ENCODE results near the gene RAB3D.

The RAB3D gene

DNA sequence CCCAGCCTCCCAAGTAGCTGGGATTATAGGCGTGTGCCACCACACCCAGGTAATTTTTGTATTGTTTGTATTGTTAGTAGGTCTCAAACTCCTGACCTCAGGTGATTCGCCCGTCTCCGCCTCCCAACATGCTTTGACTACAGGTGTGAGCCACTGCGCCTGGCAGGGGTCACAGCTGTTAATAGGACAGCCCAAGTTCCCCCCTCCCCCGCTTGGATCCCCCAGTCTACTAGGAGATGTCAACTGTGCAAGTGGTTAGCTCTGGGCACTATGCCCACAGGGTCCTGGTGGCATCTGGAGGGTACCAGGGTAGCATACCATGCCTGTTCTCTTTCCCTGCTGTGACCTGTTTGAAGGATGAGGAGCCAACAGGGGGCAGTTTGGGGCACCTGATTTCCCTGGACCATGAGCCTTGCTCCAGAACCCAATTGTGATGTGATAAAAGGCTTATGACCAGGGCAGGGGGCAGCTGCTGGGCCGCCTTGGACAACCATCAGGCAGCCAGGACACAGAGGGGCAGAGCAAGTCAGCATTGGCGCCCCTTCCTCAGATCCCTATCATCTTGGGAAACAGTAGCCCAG is 43.7 kb downstream of the RAB3D start, which contains the start of gene TSPAN16:
TSS of gene TSPAN16 (plus strand) at position 496 of the 581 bp plus-strand sequence. CDS start 138 bp downstream, outside the sequence.
- no peak within 1 kb of the TSS for H3K4me3 ChIP-seq (ENCODE audit: insufficient read depth, low read depth, low read length, poor library complexity, severe bottlenecking)
- no peaks in the 10 kb centered on the region for H3K36me3 ChIP-seq (ENCODE audit: control insufficient read depth, insufficient read depth, low read length)
- no peak within 1 kb of the TSS for H3K27ac ChIP-seq (ENCODE audit: insufficient read depth, low read length, poor library complexity, severe bottlenecking)
- DNase-seq, result no peak
- peaks cover 4% of the 10 kb centered on the region for H3K4me1 ChIP-seq (ENCODE audit: control insufficient read depth, insufficient read depth, low read length, poor library complexity, severe bottlenecking)
- peaks cover 10% of the 10 kb centered on the region for H3K27me3 ChIP-seq (replicated peaks; ENCODE audit: control insufficient read depth, insufficient read depth, low read length, poor library complexity, severe bottlenecking)
- H3K9me3 ChIP-seq (ENCODE audit: control insufficient read depth, low read length), result no peaks in the 10 kb centered on the region

DNA sequence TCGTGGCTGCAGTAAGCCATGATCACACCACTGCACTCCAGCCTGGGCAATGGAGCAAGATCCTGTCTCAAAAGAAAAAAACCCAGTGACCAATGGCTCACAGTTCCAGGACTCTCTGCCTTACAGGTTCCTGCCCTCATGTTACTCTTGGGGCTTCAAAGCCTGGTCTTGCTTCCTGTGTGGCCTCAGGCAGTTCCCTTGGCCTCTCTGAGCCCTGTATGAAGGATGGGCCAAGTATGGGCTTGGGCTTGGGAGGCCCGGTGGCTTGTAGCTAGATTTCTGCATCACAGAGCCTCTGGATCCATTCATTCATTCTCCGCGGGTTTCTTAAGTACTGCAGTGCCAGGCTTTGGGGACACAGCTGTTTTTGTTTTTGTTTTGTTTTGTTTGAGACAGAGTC is 44.3 kb downstream of the RAB3D start:
- Histone ChIP-seq H3K9me3 (ENCODE audit: control insufficient read depth, low read length) (no peaks in the 10 kb centered on the region), H3K4me3 (ENCODE audit: insufficient read depth, low read depth, low read length, poor library complexity, severe bottlenecking) (no peak overlapping the region), H3K36me3 (ENCODE audit: control insufficient read depth, insufficient read depth, low read length) (no peaks in the 10 kb centered on the region), H3K27ac (ENCODE audit: insufficient read depth, low read length, poor library complexity, severe bottlenecking) (no peak overlapping the region), H3K27me3 (replicated peaks; ENCODE audit: control insufficient read depth, insufficient read depth, low read length, poor library complexity, severe bottlenecking) (peaks cover 10% of the 10 kb centered on the region), H3K4me1 (ENCODE audit: control insufficient read depth, insufficient read depth, low read length, poor library complexity, severe bottlenecking) (peaks cover 4% of the 10 kb centered on the region)
- DNase-seq, result no peak

DNA sequence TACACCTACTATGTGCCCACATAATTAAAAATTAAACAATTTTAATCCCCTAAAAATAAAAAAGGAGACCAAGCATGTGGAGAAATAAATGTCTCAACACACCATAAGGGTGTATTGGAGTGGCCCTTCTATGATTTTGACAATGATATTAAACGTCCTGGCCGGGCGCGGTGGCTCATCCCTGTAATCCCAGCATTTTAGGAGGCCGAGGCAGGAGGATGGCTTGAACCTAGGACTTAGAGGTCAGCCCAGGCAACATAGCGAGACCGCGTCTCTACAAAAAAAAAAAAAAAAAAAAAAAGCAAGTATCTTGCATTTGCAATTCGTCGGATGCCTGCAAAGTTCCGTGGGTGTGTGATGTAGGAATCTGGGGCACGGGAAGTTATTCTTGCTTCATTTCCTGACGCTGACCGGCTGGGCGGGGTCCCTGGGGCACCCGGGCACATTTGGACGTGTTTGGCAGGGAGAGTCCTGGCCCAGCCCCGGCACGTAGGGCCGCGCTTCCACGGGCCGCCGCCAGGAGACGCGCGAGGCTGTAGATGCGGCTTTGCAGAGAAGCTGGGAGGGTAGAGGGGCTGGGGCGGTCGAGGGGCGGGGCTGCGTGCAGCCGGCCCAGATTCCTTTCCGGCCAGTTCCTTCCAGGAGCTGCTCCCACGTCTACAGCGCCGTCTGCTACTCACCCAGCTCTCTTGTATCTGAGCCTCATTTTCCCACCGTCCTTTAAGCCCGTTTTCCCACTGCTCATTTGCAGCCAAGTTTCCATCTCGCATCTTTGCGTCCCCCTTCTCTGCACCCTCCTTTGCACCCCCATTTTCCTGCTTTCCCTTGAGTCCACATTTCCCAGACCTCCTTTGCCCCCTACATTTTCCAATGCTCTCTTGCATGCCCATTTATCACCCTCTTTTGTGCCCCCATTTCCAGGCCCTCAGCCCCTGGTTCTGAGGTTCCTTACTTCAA is 45.7 kb downstream of the RAB3D start:
- peak; percentile 54 to 65 (median 61) for DNase-seq
- Histone ChIP-seq H3K36me3 (ENCODE audit: control insufficient read depth, insufficient read depth, low read length) (no peaks in the 10 kb centered on the region), H3K4me1 (ENCODE audit: control insufficient read depth, insufficient read depth, low read length, poor library complexity, severe bottlenecking) (peaks cover 4% of the 10 kb centered on the region), H3K27me3 (replicated peaks; ENCODE audit: control insufficient read depth, insufficient read depth, low read length, poor library complexity, severe bottlenecking) (peaks cover 10% of the 10 kb centered on the region), H3K9me3 (ENCODE audit: control insufficient read depth, low read length) (no peaks in the 10 kb centered on the region), H3K27ac (ENCODE audit: insufficient read depth, low read length, poor library complexity, severe bottlenecking) (no peak overlapping the region), H3K4me3 (ENCODE audit: insufficient read depth, low read depth, low read length, poor library complexity, severe bottlenecking) (no peak overlapping the region)

DNA sequence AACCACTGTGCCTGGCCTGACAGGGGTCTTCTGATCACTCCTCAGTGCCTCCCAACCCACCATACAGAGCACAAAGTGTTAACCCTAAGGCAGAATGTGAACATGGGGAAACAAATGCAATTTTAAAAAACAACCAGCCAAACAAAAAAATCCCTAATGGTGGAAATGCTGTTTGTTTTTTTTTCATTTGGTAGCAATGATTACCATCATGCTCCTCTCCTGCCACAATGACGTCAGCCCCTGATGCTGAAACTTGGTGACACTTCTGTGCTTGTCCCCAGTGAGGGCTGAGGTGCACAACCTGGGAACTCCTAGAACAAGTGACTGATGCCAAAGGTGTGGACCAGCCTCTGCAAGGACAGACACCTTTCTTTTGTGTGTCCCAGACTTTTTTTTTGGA is 47.5 kb downstream of the RAB3D start:
- Histone ChIP-seq H3K27ac (ENCODE audit: insufficient read depth, low read length, poor library complexity, severe bottlenecking) (no peak overlapping the region), H3K36me3 (ENCODE audit: control insufficient read depth, insufficient read depth, low read length) (no peaks in the 10 kb centered on the region), H3K4me1 (ENCODE audit: control insufficient read depth, insufficient read depth, low read length, poor library complexity, severe bottlenecking) (peaks cover 4% of the 10 kb centered on the region), H3K9me3 (ENCODE audit: control insufficient read depth, low read length) (no peaks in the 10 kb centered on the region), H3K4me3 (ENCODE audit: insufficient read depth, low read depth, low read length, poor library complexity, severe bottlenecking) (no peak overlapping the region), H3K27me3 (replicated peaks; ENCODE audit: control insufficient read depth, insufficient read depth, low read length, poor library complexity, severe bottlenecking) (peaks cover 10% of the 10 kb centered on the region)
- DNase-seq, result no peak

- no peak for DNase-seq
- Histone ChIP-seq H3K36me3 (ENCODE audit: control insufficient read depth, insufficient read depth, low read length) (no peaks in the 10 kb centered on the region), H3K9me3 (ENCODE audit: control insufficient read depth, low read length) (no peaks in the 10 kb centered on the region), H3K27me3 (replicated peaks; ENCODE audit: control insufficient read depth, insufficient read depth, low read length, poor library complexity, severe bottlenecking) (peaks cover 10% of the 10 kb centered on the region), H3K4me1 (ENCODE audit: control insufficient read depth, insufficient read depth, low read length, poor library complexity, severe bottlenecking) (peaks cover 4% of the 10 kb centered on the region), H3K4me3 (ENCODE audit: insufficient read depth, low read depth, low read length, poor library complexity, severe bottlenecking) (no peak overlapping the region), H3K27ac (ENCODE audit: insufficient read depth, low read length, poor library complexity, severe bottlenecking) (no peak overlapping the region)
These were observed 48.0 kb downstream of the RAB3D start for GRCh38 chr19:11291415-11291814.

DNA sequence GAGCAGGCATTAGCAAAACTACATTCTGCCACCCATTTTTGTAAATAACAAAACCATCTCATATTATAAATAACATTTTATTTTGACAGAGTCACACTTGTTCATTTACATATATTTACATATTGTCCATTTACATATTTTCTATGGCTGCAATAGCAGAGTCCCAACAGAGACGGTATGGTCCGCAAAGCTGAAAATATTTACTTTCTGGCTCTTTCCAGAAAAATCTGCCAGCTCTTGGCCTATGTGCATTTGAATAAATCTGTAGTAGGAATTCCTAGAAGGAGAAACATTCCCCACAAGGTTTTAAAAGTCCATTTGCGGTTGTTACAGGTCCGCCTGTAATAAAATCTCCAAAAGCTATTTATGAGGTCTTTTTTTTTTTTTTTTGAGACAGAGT is 49.2 kb downstream of the RAB3D start:
- H3K27me3 ChIP-seq (replicated peaks; ENCODE audit: control insufficient read depth, insufficient read depth, low read length, poor library complexity, severe bottlenecking), result peaks cover 10% of the 10 kb centered on the region
- no peak overlapping the region for H3K4me3 ChIP-seq (ENCODE audit: insufficient read depth, low read depth, low read length, poor library complexity, severe bottlenecking)
- no peaks in the 10 kb centered on the region for H3K36me3 ChIP-seq (ENCODE audit: control insufficient read depth, insufficient read depth, low read length)
- no peak overlapping the region for H3K27ac ChIP-seq (ENCODE audit: insufficient read depth, low read length, poor library complexity, severe bottlenecking)
- H3K9me3 ChIP-seq (ENCODE audit: control insufficient read depth, low read length), result no peaks in the 10 kb centered on the region
- peaks cover 4% of the 10 kb centered on the region for H3K4me1 ChIP-seq (ENCODE audit: control insufficient read depth, insufficient read depth, low read length, poor library complexity, severe bottlenecking)
- DNase-seq, result no peak

DNA sequence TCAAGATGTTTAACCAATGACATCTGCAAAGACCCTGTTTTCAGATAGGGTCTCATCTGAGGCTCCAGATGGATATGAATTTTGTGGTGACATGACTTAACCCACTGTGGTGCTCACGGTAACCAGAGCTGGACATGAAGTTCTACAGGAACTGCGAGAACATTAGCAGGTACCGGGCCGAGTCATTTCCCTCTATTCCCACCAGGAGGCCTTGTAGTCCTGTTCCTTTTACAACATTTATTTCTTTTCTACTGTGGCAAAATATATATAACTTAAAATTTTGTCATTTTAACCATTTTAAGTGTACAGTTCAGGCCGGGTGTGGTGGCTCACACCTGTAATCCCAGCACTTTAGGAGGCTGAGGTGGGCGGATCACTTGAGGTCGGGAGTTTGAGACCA is 51.1 kb downstream of the RAB3D start:
- peaks cover 15% of the 10 kb centered on the region for H3K27me3 ChIP-seq (replicated peaks; ENCODE audit: control insufficient read depth, insufficient read depth, low read length, poor library complexity, severe bottlenecking)
- H3K9me3 ChIP-seq (ENCODE audit: control insufficient read depth, low read length), result no peaks in the 10 kb centered on the region
- H3K4me1 ChIP-seq (ENCODE audit: control insufficient read depth, insufficient read depth, low read length, poor library complexity, severe bottlenecking), result peaks cover under 1% of the 10 kb centered on the region
- no peak overlapping the region for H3K27ac ChIP-seq (ENCODE audit: insufficient read depth, low read length, poor library complexity, severe bottlenecking)
- no peak for DNase-seq
- no peak overlapping the region for H3K4me3 ChIP-seq (ENCODE audit: insufficient read depth, low read depth, low read length, poor library complexity, severe bottlenecking)
- no peaks in the 10 kb centered on the region for H3K36me3 ChIP-seq (ENCODE audit: control insufficient read depth, insufficient read depth, low read length)

DNA sequence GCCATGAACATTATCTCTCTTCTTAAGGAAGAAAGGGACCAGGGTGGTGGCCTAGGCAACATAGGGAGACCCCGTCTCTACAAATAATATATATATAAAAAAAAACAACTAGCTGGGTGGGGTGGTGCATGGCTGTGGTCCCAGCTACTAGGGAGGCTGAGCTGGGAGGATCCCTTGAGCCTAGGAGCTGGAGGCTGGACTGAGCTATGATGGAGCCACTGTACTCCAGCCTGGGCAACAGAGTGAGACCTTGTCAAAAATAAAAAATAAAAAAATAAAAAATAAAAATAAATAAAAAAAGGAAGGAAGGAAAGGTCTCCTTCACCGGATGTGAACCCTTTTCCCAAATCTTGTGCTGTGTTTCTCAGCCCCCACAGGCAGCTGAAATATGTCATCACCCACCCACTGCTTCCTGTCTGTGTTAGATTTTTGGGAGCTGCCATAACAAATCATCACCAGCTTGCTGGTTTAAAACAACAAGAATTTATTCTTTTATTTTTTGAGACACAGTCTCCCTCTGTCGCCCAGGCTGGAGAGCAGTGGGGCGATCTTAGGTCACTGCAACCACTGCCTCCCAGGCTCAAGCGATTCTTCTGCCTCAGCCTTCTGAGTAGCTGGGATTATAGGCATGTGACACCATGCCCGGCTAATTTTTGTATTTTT is 53.0 kb downstream of the RAB3D start:
- no peaks in the 10 kb centered on the region for H3K9me3 ChIP-seq (ENCODE audit: control insufficient read depth, low read length)
- peaks cover 12% of the 10 kb centered on the region for H3K27me3 ChIP-seq (replicated peaks; ENCODE audit: control insufficient read depth, insufficient read depth, low read length, poor library complexity, severe bottlenecking)
- no peak overlapping the region for H3K4me3 ChIP-seq (ENCODE audit: insufficient read depth, low read depth, low read length, poor library complexity, severe bottlenecking)
- H3K4me1 ChIP-seq (ENCODE audit: control insufficient read depth, insufficient read depth, low read length, poor library complexity, severe bottlenecking), result no peaks in the 10 kb centered on the region
- DNase-seq, result no peak
- H3K36me3 ChIP-seq (ENCODE audit: control insufficient read depth, insufficient read depth, low read length), result no peaks in the 10 kb centered on the region
- no peak overlapping the region for H3K27ac ChIP-seq (ENCODE audit: insufficient read depth, low read length, poor library complexity, severe bottlenecking)

DNA sequence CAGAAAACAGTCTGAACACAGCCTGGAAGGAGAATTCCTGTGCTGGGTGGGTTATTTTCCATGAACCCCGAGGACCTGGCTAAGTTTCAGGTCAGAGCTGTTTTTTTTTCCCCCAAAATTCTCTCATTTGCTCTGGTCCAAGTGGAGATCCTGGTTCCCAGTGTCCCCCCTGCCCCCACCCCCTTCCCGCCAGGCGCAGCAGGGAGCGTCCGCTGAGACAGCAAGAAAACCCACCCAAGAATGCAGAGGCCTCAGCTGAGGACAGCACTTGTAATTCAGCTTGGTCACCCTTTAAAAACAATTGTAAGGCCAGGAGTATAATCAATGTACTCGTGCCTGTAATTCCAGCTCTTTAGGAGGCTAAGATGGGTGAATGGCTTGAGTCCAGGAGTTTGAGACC is 54.9 kb downstream of the RAB3D start:
- no peak for DNase-seq
- H3K9me3 ChIP-seq (ENCODE audit: control insufficient read depth, low read length), result no peaks in the 10 kb centered on the region
- H3K4me3 ChIP-seq (ENCODE audit: insufficient read depth, low read depth, low read length, poor library complexity, severe bottlenecking), result no peak overlapping the region
- no peaks in the 10 kb centered on the region for H3K36me3 ChIP-seq (ENCODE audit: control insufficient read depth, insufficient read depth, low read length)
- peaks cover 5% of the 10 kb centered on the region for H3K4me1 ChIP-seq (ENCODE audit: control insufficient read depth, insufficient read depth, low read length, poor library complexity, severe bottlenecking)
- no peak overlapping the region for H3K27ac ChIP-seq (ENCODE audit: insufficient read depth, low read length, poor library complexity, severe bottlenecking)
- peaks cover 8% of the 10 kb centered on the region for H3K27me3 ChIP-seq (replicated peaks; ENCODE audit: control insufficient read depth, insufficient read depth, low read length, poor library complexity, severe bottlenecking)

Measured in effector memory CD4-positive, alpha-beta T cell (primary cell).